C4-2B (cell line): ENCODE measurements around the gene SIPA1.

Source experiments
- ZFX ChIP-seq: fragments of 450-650 bp; IDR thresholded peaks from 2 replicates; pipeline ENCODE4 v1.6.1; 2017
- TF ChIP-seq, protein P1 (sequence below): fragments of 450-650 bp; conservative IDR thresholded peaks from 2 replicates; pipeline ENCODE4 v1.5.1; 2017; ENCODE audit warnings: mild to moderate bottlenecking

DNA sequence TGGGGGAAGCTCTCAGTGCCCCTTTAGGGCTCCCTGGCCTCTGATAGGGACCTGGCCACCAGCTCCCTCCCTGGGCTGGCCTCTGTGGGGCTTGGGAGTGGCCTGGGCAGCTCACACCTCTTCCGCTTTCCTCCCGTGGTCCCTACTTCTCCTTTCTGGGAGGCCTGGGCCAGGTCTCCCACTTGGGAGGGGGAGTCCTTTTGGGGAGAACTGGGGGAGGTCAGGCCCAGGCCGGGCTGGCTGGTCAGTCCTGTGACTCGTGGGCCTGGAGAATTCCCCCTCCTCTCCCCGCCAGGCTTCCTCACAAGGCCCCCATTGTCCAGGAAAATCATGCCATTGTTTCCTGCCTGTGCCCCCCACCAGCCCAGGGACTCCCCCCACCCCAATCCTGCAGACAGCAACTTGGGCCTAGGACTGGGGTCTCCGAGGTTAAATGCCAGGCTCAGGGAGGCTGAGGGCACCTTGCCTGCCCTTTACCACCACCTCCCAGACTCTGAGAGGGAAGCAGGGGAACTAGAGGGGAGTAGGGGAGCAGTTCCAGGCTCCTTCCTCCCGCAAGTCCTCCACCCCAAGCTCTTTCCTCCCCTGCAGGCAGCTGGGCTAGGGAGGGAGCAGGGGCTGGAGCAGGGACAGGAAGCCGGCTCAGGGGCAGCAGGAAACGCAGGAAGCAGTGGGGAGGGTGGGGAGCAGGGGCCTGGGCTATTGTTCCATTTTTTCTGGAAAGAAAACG, 26.7 kb upstream of the SIPA1 start:
- TF ChIP-seq, protein P1, sequence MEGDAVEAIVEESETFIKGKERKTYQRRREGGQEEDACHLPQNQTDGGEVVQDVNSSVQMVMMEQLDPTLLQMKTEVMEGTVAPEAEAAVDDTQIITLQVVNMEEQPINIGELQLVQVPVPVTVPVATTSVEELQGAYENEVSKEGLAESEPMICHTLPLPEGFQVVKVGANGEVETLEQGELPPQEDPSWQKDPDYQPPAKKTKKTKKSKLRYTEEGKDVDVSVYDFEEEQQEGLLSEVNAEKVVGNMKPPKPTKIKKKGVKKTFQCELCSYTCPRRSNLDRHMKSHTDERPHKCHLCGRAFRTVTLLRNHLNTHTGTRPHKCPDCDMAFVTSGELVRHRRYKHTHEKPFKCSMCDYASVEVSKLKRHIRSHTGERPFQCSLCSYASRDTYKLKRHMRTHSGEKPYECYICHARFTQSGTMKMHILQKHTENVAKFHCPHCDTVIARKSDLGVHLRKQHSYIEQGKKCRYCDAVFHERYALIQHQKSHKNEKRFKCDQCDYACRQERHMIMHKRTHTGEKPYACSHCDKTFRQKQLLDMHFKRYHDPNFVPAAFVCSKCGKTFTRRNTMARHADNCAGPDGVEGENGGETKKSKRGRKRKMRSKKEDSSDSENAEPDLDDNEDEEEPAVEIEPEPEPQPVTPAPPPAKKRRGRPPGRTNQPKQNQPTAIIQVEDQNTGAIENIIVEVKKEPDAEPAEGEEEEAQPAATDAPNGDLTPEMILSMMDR, result no peak
- TF ChIP-seq ZFX, result no peak
